ENCODE data around the gene IPO9. TPM values are rescaled to one million over a fixed set of nuclear protein-coding genes. Genes with fewer than 3 reads are reported as not detected.

Gene IPO9
- total and polyA plus RNA-seq, 2 experiments from 2014 or later: 47.6 to 87.4 TPM

DNA sequence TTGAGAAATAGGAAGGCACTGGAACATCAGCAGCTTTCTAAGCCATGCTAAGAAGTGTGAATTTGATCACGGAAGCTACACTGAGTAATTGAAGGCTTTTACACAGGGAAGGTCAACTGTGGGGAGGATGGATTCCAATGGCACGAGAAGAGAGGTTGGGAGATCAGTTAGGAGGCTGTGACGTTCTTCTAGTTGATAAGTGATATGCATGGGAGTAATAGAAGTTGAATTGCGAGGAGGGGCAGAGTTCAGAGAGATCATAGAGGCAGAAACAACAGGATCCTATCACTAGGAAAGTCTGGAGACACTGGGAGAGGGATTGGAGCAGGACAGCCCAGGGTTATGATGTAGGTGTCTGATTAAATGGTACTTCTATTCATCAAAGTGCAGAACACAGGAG lies 101.2 kb downstream of the IPO9 start:
- no peak for ATAC-seq
- no peaks in the 10 kb centered on the region for H3K27me3 ChIP-seq (ENCODE audit: insufficient read depth)
- no peaks in the 10 kb centered on the region for H3K79me2 ChIP-seq (replicated peaks; ENCODE audit: insufficient read depth)
- Mint-ChIP-seq H3K36me3 (ENCODE audit: low read depth) (no peaks in the 10 kb centered on the region), H3K27ac (no peak overlapping the region), H3K9me3 (no peaks in the 10 kb centered on the region), H3K27me3 (ENCODE audit: insufficient read depth, low read depth, poor library complexity) (no peaks in the 10 kb centered on the region), H3K4me3 (no peak overlapping the region), H3K4me1 (no peaks in the 10 kb centered on the region)
- H3K9me2 ChIP-seq (ENCODE audit: insufficient read depth): 0 out of 2 replicates have a peak, but pooled peaks cover 4% of the 10 kb centered on the region
- H3F3A ChIP-seq (replicated peaks; ENCODE audit: low read depth): no peaks in the 10 kb centered on the region
- no peak overlapping the region for H3K4me2 ChIP-seq
- DNase-seq (ENCODE audit: low spot score): no peak
- no peak overlapping the region for H2AFZ ChIP-seq
- H3K4me3 ChIP-seq: no peak overlapping the region
- no peaks in the 10 kb centered on the region for H3K4me1 ChIP-seq (ENCODE audit: insufficient read depth)
- TF ChIP-seq JUNB (IDR thresholded peaks at IDR 0.05; ENCODE audit: unreplicated experiment): no peak
- TF ChIP-seq, protein P1, sequence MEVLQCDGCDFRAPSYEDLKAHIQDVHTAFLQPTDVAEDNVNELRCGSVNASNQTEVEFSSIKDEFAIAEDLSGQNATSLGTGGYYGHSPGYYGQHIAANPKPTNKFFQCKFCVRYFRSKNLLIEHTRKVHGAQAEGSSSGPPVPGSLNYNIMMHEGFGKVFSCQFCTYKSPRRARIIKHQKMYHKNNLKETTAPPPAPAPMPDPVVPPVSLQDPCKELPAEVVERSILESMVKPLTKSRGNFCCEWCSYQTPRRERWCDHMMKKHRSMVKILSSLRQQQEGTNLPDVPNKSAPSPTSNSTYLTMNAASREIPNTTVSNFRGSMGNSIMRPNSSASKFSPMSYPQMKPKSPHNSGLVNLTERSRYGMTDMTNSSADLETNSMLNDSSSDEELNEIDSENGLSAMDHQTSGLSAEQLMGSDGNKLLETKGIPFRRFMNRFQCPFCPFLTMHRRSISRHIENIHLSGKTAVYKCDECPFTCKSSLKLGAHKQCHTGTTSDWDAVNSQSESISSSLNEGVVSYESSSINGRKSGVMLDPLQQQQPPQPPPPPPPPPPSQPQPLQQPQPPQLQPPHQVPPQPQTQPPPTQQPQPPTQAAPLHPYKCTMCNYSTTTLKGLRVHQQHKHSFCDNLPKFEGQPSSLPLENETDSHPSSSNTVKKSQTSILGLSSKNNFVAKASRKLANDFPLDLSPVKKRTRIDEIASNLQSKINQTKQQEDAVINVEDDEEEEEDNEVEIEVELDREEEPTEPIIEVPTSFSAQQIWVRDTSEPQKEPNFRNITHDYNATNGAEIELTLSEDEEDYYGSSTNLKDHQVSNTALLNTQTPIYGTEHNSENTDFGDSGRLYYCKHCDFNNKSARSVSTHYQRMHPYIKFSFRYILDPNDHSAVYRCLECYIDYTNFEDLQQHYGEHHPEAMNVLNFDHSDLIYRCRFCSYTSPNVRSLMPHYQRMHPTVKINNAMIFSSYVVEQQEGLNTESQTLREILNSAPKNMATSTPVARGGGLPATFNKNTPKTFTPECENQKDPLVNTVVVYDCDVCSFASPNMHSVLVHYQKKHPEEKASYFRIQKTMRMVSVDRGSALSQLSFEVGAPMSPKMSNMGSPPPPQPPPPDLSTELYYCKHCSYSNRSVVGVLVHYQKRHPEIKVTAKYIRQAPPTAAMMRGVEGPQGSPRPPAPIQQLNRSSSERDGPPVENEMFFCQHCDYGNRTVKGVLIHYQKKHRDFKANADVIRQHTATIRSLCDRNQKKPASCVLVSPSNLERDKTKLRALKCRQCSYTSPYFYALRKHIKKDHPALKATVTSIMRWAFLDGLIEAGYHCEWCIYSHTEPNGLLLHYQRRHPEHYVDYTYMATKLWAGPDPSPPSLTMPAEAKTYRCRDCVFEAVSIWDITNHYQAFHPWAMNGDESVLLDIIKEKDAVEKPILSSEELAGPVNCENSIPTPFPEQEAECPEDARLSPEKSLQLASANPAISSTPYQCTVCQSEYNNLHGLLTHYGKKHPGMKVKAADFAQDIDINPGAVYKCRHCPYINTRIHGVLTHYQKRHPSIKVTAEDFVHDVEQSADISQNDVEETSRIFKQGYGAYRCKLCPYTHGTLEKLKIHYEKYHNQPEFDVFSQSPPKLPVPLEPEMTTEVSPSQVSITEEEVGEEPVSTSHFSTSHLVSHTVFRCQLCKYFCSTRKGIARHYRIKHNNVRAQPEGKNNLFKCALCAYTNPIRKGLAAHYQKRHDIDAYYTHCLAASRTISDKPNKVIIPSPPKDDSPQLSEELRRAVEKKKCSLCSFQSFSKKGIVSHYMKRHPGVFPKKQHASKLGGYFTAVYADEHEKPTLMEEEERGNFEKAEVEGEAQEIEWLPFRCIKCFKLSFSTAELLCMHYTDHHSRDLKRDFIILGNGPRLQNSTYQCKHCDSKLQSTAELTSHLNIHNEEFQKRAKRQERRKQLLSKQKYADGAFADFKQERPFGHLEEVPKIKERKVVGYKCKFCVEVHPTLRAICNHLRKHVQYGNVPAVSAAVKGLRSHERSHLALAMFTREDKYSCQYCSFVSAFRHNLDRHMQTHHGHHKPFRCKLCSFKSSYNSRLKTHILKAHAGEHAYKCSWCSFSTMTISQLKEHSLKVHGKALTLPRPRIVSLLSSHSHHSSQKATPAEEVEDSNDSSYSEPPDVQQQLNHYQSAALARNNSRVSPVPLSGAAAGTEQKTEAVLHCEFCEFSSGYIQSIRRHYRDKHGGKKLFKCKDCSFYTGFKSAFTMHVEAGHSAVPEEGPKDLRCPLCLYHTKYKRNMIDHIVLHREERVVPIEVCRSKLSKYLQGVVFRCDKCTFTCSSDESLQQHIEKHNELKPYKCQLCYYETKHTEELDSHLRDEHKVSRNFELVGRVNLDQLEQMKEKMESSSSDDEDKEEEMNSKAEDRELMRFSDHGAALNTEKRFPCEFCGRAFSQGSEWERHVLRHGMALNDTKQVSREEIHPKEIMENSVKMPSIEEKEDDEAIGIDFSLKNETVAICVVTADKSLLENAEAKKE (CRISPR knock-in tag; IDR thresholded peaks at IDR 0.05): no peak
- no peak for TF ChIP-seq STAT1 (IDR thresholded peaks at IDR 0.05; ENCODE audit: unreplicated experiment)
- no peak for TF ChIP-seq NANOG (IDR thresholded peaks at IDR 0.05; ENCODE audit: borderline replicate concordance)
- TF ChIP-seq, protein P2, sequence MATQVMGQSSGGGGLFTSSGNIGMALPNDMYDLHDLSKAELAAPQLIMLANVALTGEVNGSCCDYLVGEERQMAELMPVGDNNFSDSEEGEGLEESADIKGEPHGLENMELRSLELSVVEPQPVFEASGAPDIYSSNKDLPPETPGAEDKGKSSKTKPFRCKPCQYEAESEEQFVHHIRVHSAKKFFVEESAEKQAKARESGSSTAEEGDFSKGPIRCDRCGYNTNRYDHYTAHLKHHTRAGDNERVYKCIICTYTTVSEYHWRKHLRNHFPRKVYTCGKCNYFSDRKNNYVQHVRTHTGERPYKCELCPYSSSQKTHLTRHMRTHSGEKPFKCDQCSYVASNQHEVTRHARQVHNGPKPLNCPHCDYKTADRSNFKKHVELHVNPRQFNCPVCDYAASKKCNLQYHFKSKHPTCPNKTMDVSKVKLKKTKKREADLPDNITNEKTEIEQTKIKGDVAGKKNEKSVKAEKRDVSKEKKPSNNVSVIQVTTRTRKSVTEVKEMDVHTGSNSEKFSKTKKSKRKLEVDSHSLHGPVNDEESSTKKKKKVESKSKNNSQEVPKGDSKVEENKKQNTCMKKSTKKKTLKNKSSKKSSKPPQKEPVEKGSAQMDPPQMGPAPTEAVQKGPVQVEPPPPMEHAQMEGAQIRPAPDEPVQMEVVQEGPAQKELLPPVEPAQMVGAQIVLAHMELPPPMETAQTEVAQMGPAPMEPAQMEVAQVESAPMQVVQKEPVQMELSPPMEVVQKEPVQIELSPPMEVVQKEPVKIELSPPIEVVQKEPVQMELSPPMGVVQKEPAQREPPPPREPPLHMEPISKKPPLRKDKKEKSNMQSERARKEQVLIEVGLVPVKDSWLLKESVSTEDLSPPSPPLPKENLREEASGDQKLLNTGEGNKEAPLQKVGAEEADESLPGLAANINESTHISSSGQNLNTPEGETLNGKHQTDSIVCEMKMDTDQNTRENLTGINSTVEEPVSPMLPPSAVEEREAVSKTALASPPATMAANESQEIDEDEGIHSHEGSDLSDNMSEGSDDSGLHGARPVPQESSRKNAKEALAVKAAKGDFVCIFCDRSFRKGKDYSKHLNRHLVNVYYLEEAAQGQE (IDR thresholded peaks at IDR 0.05; ENCODE audit: unreplicated experiment): no peak
- TF ChIP-seq ZNF331 (CRISPR knock-in tag; IDR thresholded peaks at IDR 0.05; ENCODE audit: low read depth): no peak
- TF ChIP-seq ZNF114 (CRISPR knock-in tag; IDR thresholded peaks at IDR 0.05): no peak
- no peak for TF ChIP-seq CREB1 (CRISPR knock-in tag; IDR thresholded peaks at IDR 0.05; ENCODE audit: low read depth)
- TF ChIP-seq EZH2phosphoT487 (IDR thresholded peaks at IDR 0.05; ENCODE audit: unreplicated experiment): no peak
- TF ChIP-seq, protein P3, sequence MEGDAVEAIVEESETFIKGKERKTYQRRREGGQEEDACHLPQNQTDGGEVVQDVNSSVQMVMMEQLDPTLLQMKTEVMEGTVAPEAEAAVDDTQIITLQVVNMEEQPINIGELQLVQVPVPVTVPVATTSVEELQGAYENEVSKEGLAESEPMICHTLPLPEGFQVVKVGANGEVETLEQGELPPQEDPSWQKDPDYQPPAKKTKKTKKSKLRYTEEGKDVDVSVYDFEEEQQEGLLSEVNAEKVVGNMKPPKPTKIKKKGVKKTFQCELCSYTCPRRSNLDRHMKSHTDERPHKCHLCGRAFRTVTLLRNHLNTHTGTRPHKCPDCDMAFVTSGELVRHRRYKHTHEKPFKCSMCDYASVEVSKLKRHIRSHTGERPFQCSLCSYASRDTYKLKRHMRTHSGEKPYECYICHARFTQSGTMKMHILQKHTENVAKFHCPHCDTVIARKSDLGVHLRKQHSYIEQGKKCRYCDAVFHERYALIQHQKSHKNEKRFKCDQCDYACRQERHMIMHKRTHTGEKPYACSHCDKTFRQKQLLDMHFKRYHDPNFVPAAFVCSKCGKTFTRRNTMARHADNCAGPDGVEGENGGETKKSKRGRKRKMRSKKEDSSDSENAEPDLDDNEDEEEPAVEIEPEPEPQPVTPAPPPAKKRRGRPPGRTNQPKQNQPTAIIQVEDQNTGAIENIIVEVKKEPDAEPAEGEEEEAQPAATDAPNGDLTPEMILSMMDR (conservative IDR thresholded peaks at IDR 0.05; ENCODE audit: low read depth in 2 of 2): no peak
- no peak for TF ChIP-seq POLR2AphosphoS5 (IDR thresholded peaks at IDR 0.05; ENCODE audit: low read depth)
- TF ChIP-seq, protein P4, sequence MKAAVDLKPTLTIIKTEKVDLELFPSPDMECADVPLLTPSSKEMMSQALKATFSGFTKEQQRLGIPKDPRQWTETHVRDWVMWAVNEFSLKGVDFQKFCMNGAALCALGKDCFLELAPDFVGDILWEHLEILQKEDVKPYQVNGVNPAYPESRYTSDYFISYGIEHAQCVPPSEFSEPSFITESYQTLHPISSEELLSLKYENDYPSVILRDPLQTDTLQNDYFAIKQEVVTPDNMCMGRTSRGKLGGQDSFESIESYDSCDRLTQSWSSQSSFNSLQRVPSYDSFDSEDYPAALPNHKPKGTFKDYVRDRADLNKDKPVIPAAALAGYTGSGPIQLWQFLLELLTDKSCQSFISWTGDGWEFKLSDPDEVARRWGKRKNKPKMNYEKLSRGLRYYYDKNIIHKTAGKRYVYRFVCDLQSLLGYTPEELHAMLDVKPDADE (IDR thresholded peaks at IDR 0.05): no peak
- TF ChIP-seq EZH2 (IDR thresholded peaks at IDR 0.05; ENCODE audit: low read depth, unreplicated experiment): no peak
- no peaks in the 10 kb centered on the region for H3K36me3 ChIP-seq (ENCODE audit: insufficient read depth)
- no peaks in the 10 kb centered on the region for H4K20me1 ChIP-seq (replicated peaks; ENCODE audit: insufficient read depth)
- no peak overlapping the region for H3K27ac ChIP-seq (ENCODE audit: low read depth)

All from GM23338 (cell line).